Glutamatergic neuron (in vitro differentiated cells): Measurements from ENCODE around the gene TIAM2. TPM values are rescaled to one million over a fixed set of nuclear protein-coding genes. Genes with fewer than 3 reads are reported as not detected.
A peak's percentile ranks its signal among the peaks of the same experiment; 100 is the strongest.

Experiments used
- DNase-seq: peaks from one replicate; pipeline ENCODE4 v3.0.0; 2022
- H3K27ac Mint-ChIP-seq: one replicate; pipeline ENCODE4 v1.8.0; 2020; ENCODE audit warnings: mild to moderate bottlenecking, mixed read lengths, inconsistent platforms; ENCODE audit not compliant: unreplicated experiment
- H3K27me3 Mint-ChIP-seq: one replicate; pipeline ENCODE4 v1.8.0; 2020; ENCODE audit warnings: mild to moderate bottlenecking, moderate library complexity, mixed read lengths, inconsistent platforms; ENCODE audit not compliant: unreplicated experiment
- H3K36me3 Mint-ChIP-seq: one replicate; pipeline ENCODE4 v1.8.0; 2020; ENCODE audit warnings: mild to moderate bottlenecking, mixed read lengths, inconsistent platforms; ENCODE audit not compliant: unreplicated experiment
- H3K4me1 Mint-ChIP-seq: one replicate; pipeline ENCODE4 v1.8.0; 2020; ENCODE audit warnings: mild to moderate bottlenecking, low read depth, mixed read lengths, inconsistent platforms; ENCODE audit not compliant: unreplicated experiment
- H3K4me3 Mint-ChIP-seq: one replicate; pipeline ENCODE4 v1.8.0; 2020; ENCODE audit warnings: mild to moderate bottlenecking, mixed read lengths, inconsistent platforms; ENCODE audit not compliant: unreplicated experiment
- H3K9me3 Mint-ChIP-seq: one replicate; pipeline ENCODE4 v1.8.0; 2020; ENCODE audit warnings: mild to moderate bottlenecking, moderate library complexity, mixed read lengths, inconsistent platforms; ENCODE audit not compliant: unreplicated experiment
- CTCF ChIP-seq: fragments of 200-600 bp; sonication (generic); IDR thresholded peaks from one replicate; pipeline ENCODE4 v1.5.0; 2021; ENCODE audit not compliant: partially characterized antibody, unreplicated experiment
- total RNA-seq: library from RNA; stranded (reverse); fragmentation: NEBNext Ultra II Directional; extraction: Animal tissue kit (Norgen Biotek cat#: 25700); gene quantifications from one replicate; pipeline ENCODE4 v1.2.1, GENCODE V29; 2021; ENCODE audit not compliant: unreplicated experiment

Gene TIAM2
- total RNA-seq, 1 donor from 2014 or later, result 113 TPM

- H3K36me3 Mint-ChIP-seq, result peaks cover 4% of the 10 kb centered on the region
- peaks cover 3% of the 10 kb centered on the region for H3K4me1 Mint-ChIP-seq
- no peak for TF ChIP-seq CTCF
- no peak for DNase-seq
- peaks cover 4% of the 10 kb centered on the region for H3K9me3 Mint-ChIP-seq
- no peak overlapping the region for H3K27ac Mint-ChIP-seq
- no peaks in the 10 kb centered on the region for H3K27me3 Mint-ChIP-seq
- H3K4me3 Mint-ChIP-seq, result no peak overlapping the region
Measured at GRCh38 chr6:155147958-155148663, 153.0 kb downstream of the TIAM2 start.

- H3K4me3 Mint-ChIP-seq, result no peak overlapping the region
- no peak for DNase-seq
- H3K27me3 Mint-ChIP-seq, result no peaks in the 10 kb centered on the region
- no peak overlapping the region for H3K27ac Mint-ChIP-seq
- peaks cover 7% of the 10 kb centered on the region for H3K9me3 Mint-ChIP-seq
- H3K4me1 Mint-ChIP-seq, result peaks cover 6% of the 10 kb centered on the region
- TF ChIP-seq CTCF, result no peak
- peaks cover 4% of the 10 kb centered on the region for H3K36me3 Mint-ChIP-seq
Measured at GRCh38 chr6:155150967-155151671, 156.0 kb downstream of the TIAM2 start.

- no peak overlapping the region for H3K4me3 Mint-ChIP-seq
- H3K27me3 Mint-ChIP-seq, result peaks cover 2% of the 10 kb centered on the region
- no peak overlapping the region for H3K27ac Mint-ChIP-seq
- H3K4me1 Mint-ChIP-seq, result peaks cover 11% of the 10 kb centered on the region
- peaks cover 7% of the 10 kb centered on the region for H3K9me3 Mint-ChIP-seq
- no peak for TF ChIP-seq CTCF
- H3K36me3 Mint-ChIP-seq, result peaks cover 4% of the 10 kb centered on the region
- DNase-seq, result peak; percentile 47
Measured at GRCh38 chr6:155152211-155153076, 157.3 kb downstream of the TIAM2 start.

GRCh38 chr6:155154158-155154830, 159.2 kb downstream of the TIAM2 start:
- DNase-seq, result no peak
- Mint-ChIP-seq H3K9me3 (peaks cover 5% of the 10 kb centered on the region), H3K36me3 (no peaks in the 10 kb centered on the region), H3K4me3 (no peak overlapping the region), H3K27ac (no peak overlapping the region), H3K4me1 (peaks cover 8% of the 10 kb centered on the region), H3K27me3 (peaks cover 2% of the 10 kb centered on the region)
- TF ChIP-seq CTCF, result no peak
